Activated CD8-positive, alpha-beta T cell treated with anti-CD3 and anti-CD28 coated beads for 36 hours (primary cell): ENCODE results near the gene SFXN4. TPM values are rescaled to one million over a fixed set of nuclear protein-coding genes. Genes with fewer than 3 reads are reported as not detected.
A peak's percentile ranks its signal among the peaks of the same experiment; 100 is the strongest.
"Not testable (repeated sequence)": the region's sequence is repeated elsewhere in the genome, so short reads cannot be mapped to it uniquely, and the experiment has no call there.

Source experiments
- ATAC-seq: fragments of 200-7000 bp; cut with Tn5 transposase; one replicate; pipeline ENCODE4 v1.10.0; 2021; ENCODE audit warnings: mild to moderate bottlenecking, moderate library complexity
- CTCF ChIA-PET: fragments of 350-600 bp; sonication (Branson Sonifier 250); formaldehyde crosslinking; loops from one replicate; lab custom pipeline; 2021; ENCODE audit warnings: antibody characterized with exemption; lab: Charles Lee
- POLR2A ChIA-PET: fragments of 350-600 bp; sonication (Branson Sonifier 250); formaldehyde crosslinking; loops from one replicate; lab custom pipeline; 2021; ENCODE audit warnings: antibody characterized with exemption; lab: Charles Lee
- DNase-seq: peaks from one replicate; pipeline ENCODE4 v3.0.0-alpha.2; 2020
- H3K27ac Mint-ChIP-seq: one replicate; pipeline ENCODE4 v1.8.0; 2021; ENCODE audit warnings: mild to moderate bottlenecking, mixed read lengths
- H3K27me3 Mint-ChIP-seq: one replicate; pipeline ENCODE4 v1.8.0; 2021; ENCODE audit warnings: mixed read lengths
- H3K36me3 Mint-ChIP-seq: one replicate; pipeline ENCODE4 v1.8.0; 2021; ENCODE audit warnings: low read depth, mixed read lengths
- H3K4me1 Mint-ChIP-seq: one replicate; pipeline ENCODE4 v1.8.0; 2021; ENCODE audit warnings: low read depth, mixed read lengths
- H3K4me3 Mint-ChIP-seq: one replicate; pipeline ENCODE4 v1.8.0; 2021; ENCODE audit warnings: mild to moderate bottlenecking, moderate library complexity, mixed read lengths
- H3K9me3 Mint-ChIP-seq: one replicate; pipeline ENCODE4 v1.8.0; 2021; ENCODE audit warnings: mixed read lengths
- CTCF ChIP-seq: fragments of 200-600 bp; IDR thresholded peaks from one replicate; pipeline ENCODE4 v1.8.0; 2022; ENCODE audit warnings: antibody characterized with exemption, mild to moderate bottlenecking
- intact Hi-C: fragments of 100-400 bp; cut with micrococcal nuclease; formaldehyde crosslinking; loops from one replicate; pipeline ENCODE4 v1.10.0; 2022
- total RNA-seq, 2 experiments: library from RNA; stranded (reverse); gene quantifications; one replicate each; pipeline ENCODE4 v1.2.3, GENCODE V29; 2021

The SFXN4 gene
- total RNA-seq, 2 experiments from 2014 or later: 45.9 to 50.3 TPM

GRCh38 chr10:119140603-119141245, 24.8 kb downstream of the SFXN4 start:
- intact Hi-C loops: no loop called here
- ATAC-seq (no peak), DNase-seq (no peak)
- no peak overlapping the region for H3K4me3 Mint-ChIP-seq
- peaks cover 8% of the 10 kb centered on the region for H3K4me1 Mint-ChIP-seq
- no peaks in the 10 kb centered on the region for H3K27me3 Mint-ChIP-seq
- no peaks in the 10 kb centered on the region for H3K9me3 Mint-ChIP-seq
- ChIA-PET CTCF (interaction anchor here (0.9 to 1.0 kb wide), 2 partner anchors 20 to 338 kb away, joined by 3 read pairs; no protein-coding TSS in a partner anchor), POLR2A (interaction anchor here (1.6 to 1.9 kb wide), 2 partner anchors 8 to 66 kb away, joined by 3 to 6 read pairs; no protein-coding TSS in a partner anchor)
- no peak for TF ChIP-seq CTCF
- H3K36me3 Mint-ChIP-seq: peaks cover 30% of the 10 kb centered on the region
- no peak overlapping the region for H3K27ac Mint-ChIP-seq

GRCh38 chr10:119139464-119140067, 25.9 kb downstream of the SFXN4 start:
- intact Hi-C loops: no loop called here
- DNase-seq (peak; percentile 63), ATAC-seq (peak; percentile 84)
- H3K36me3 Mint-ChIP-seq: peaks cover 32% of the 10 kb centered on the region
- peaks cover 13% of the 10 kb centered on the region for H3K4me1 Mint-ChIP-seq
- peak overlapping the region; percentile 66 for H3K27ac Mint-ChIP-seq
- H3K4me3 Mint-ChIP-seq: no peak overlapping the region
- POLR2A ChIA-PET: interaction anchor here (1.3 to 1.9 kb wide), 3 partner anchors 9 to 59 kb away, joined by 3 to 6 read pairs (median 3); partner anchors contain the start of gene EIF3A
- peak; percentile 41 for TF ChIP-seq CTCF
- H3K27me3 Mint-ChIP-seq: no peaks in the 10 kb centered on the region
- CTCF ChIA-PET: interaction anchor here (0.9 to 1.2 kb wide), 4 partner anchors 13 to 340 kb away, joined by 3 to 6 read pairs (median 3); no protein-coding TSS in a partner anchor
- H3K9me3 Mint-ChIP-seq: no peaks in the 10 kb centered on the region

GRCh38 chr10:119138346-119139306, 26.9 kb downstream of the SFXN4 start:
- peaks cover 19% of the 10 kb centered on the region for H3K4me1 Mint-ChIP-seq
- DNase-seq (no peak), ATAC-seq (no peak)
- POLR2A ChIA-PET: interaction anchor here (0.7 to 1.3 kb wide), 5 partner anchors 10 to 58 kb away, joined by 3 read pairs; partner anchors contain the start of genes EIF3A and SFXN4
- TF ChIP-seq CTCF: peak; percentile 1
- intact Hi-C loops: no loop called here
- CTCF ChIA-PET: interaction anchor here (0.6 kb wide), 1 partner anchor 59 kb away, joined by 3 read pairs; no protein-coding TSS in a partner anchor
- H3K9me3 Mint-ChIP-seq: no peaks in the 10 kb centered on the region
- no peaks in the 10 kb centered on the region for H3K27me3 Mint-ChIP-seq
- peak overlapping the region; percentile 66 for H3K27ac Mint-ChIP-seq
- H3K36me3 Mint-ChIP-seq: peaks cover 35% of the 10 kb centered on the region
- H3K4me3 Mint-ChIP-seq: no peak overlapping the region

- H3K27me3 Mint-ChIP-seq, H3K27ac Mint-ChIP-seq, ATAC-seq, H3K4me3 Mint-ChIP-seq, H3K9me3 Mint-ChIP-seq, intact Hi-C loops, DNase-seq: not testable (repeated sequence)
- H3K36me3 Mint-ChIP-seq: peaks cover 38% of the 10 kb centered on the region
- POLR2A ChIA-PET: interaction anchor here (0.7 to 1.1 kb wide), 3 partner anchors 10 to 28 kb away, joined by 3 read pairs; partner anchors contain the start of gene SFXN4
- CTCF ChIA-PET: interaction anchor here (0.6 kb wide), 1 partner anchor 60 kb away, joined by 3 read pairs; no protein-coding TSS in a partner anchor
- peaks cover 25% of the 10 kb centered on the region for H3K4me1 Mint-ChIP-seq
Observed at GRCh38 chr10:119137878-119138277, 27.6 kb downstream of the SFXN4 start.

GRCh38 chr10:119136084-119136483, 29.4 kb downstream of the SFXN4 start:
- intact Hi-C loops: no loop called here
- Mint-ChIP-seq H3K36me3 (peaks cover 47% of the 10 kb centered on the region), H3K9me3 (no peaks in the 10 kb centered on the region), H3K27ac (no peak overlapping the region), H3K4me1 (peaks cover 40% of the 10 kb centered on the region), H3K4me3 (no peak overlapping the region), H3K27me3 (no peaks in the 10 kb centered on the region)
- ChIA-PET POLR2A (interaction anchor here (0.6 kb wide), 2 partner anchors 9 to 302 kb away, joined by 3 read pairs; no protein-coding TSS in a partner anchor), CTCF (interaction anchor here (0.7 kb wide), 1 partner anchor 24 kb away, joined by 3 read pairs; no protein-coding TSS in a partner anchor)
- DNase-seq: no peak
- no peak for ATAC-seq
- TF ChIP-seq CTCF: no peak
